ENCODE data around the gene FLNA. TPM values are rescaled to one million over a fixed set of nuclear protein-coding genes. Genes with fewer than 3 reads are reported as not detected.
"Not testable (repeated sequence)": the region's sequence is repeated elsewhere in the genome, so short reads cannot be mapped to it uniquely, and the experiment has no call there.

Gene FLNA
- polyA plus RNA-seq, 10 donors: 198 to 402 (median 274) TPM

- no peak for DNase-seq
Measured at GRCh38 chrX:154399527-154400368, 25.3 kb upstream of the FLNA start.

GRCh38 chrX:154398668-154399526, 24.5 kb upstream of the FLNA start:
- DNase-seq: peak; percentile 80 to 91 (median 82)

DNA sequence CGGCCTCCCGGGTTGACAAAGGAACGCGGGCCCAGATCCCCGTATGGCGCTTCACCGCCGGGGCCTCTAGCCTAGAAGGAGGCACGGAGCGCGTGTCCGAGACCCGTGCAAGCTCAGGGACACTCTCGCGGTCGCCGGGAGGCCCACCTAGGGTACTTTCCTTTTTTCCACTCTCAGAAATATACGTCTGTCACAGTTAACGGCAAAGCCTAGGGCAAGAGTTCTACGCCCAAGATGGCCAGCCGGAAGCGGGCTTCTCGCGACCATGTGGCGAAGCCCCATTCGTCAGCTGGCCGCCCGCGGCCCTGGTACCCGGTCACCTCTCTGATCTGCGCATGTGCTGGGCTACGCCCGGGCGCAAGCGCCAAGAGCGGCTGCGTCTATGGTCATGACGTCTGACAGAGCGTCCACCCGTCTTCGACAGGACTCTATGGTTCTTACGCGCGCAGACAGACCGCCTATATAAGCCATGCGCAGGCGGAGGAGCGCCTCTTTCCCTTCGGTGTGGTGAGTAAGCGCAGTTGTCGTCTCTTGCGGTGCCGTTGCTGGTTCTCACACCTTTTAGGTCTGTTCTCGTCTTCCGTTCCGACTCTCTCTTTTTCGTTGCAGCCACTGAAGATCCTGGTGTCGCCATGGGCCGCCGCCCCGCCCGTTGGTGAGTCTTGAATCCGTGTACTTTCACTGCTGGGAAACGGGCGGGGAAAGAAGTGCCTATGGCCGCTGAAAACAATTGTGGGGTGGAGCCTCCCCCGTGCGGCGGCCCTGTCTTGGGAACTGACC, 23.6 kb upstream of the FLNA start, which contains the start of gene RPL10:
TSS of gene RPL10 (plus strand) at position 490 of the 780 bp plus-strand sequence. CDS start at position 633, 143 bp downstream.
- DNase-seq: peak; percentile 95 to 97 (median 96)

DNA sequence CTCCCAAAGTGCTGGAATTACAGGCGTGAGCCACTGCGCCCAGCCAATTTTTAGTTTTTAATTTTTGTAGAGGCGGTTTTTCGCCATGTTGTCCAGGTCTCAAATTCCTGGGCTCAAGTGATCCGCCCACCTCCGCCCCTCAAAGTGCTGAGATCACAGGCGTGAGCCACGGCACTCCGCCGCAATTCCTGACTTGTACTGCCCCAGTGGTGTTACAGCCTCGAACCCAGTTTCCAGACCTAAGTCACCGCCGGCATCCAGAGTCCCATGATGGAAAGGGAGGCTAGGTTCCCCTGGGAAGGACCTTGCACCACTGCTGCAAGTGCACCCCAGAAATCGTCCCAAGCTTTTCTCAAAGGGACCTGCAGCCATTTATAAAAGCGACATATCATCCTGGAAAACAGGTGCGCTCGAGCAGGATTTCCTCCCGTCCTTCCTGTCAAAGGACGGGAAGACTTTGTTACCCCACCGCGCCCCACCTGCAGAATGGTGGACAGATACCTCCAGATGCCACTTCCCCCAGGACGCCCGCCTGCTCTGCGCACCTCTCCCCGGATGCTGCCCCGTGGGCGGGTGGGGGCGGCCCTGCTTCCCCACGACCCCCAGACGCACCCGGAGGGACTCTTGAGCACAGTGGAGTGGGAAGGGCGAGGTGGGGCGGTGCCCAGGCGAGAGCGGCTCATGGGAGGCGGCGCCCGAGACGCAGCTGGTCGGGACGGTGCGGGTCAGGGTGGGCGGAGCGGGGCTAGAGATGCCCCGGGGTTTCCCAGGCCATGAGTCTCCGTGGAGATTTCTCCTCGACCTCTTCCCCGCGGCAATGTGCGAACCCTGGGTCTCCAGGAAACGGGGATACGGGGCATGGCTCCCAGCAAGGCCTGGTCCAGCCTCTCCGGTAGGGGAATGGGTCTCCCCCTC, 22.8 kb upstream of the FLNA start:
- DNase-seq: peak; percentile 57 to 88 (median 73)

GRCh38 chrX:154396363-154396762, 21.9 kb upstream of the FLNA start:
- not testable (repeated sequence) for DNase-seq

GRCh38 chrX:154389812-154390747, 15.6 kb upstream of the FLNA start:
- DNase-seq: not testable (repeated sequence)

DNA sequence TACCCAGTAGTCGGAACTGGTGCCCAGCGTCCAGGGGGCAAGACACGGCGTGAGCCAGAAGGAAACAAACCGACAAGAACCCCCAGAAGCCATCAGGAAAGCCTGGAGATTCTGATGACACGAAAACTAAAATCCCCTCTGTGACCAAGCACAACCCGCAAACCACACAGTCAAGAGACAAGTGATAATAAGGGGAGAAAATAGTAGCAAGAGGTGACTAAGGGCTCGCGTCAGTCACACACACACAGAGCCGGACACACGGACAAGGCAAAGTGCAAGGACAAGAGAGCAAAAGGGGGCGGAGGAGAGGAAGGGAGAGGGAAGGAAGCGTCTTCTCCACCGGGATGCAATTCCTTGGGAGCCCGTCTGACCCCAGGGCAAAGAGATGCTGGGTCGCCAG, 14.2 kb upstream of the FLNA start:
- not testable (repeated sequence) for DNase-seq

DNA sequence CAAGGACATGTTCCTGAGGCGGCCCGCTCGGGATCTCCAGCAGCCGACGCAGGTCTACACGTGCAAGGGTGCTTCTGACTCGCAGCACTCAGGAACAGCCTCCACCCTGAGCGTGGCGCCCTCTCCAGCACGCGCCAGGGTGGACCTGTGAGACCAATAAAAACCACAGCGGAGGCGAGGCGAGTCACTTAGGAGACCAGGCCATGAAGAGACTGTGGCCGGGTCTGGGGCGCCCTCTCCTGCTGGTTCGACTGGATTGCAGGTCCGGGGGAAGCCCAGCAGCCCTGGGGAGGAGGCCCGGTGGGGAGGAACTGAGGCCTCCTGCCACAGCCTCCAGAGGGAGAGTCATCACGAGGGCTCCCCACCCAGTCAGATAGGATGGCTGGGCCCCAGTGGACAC, 13.7 kb upstream of the FLNA start:
- not testable (repeated sequence) for DNase-seq

GRCh38 chrX:154384284-154384892, 10.0 kb upstream of the FLNA start:
- DNase-seq: no peak

DNA sequence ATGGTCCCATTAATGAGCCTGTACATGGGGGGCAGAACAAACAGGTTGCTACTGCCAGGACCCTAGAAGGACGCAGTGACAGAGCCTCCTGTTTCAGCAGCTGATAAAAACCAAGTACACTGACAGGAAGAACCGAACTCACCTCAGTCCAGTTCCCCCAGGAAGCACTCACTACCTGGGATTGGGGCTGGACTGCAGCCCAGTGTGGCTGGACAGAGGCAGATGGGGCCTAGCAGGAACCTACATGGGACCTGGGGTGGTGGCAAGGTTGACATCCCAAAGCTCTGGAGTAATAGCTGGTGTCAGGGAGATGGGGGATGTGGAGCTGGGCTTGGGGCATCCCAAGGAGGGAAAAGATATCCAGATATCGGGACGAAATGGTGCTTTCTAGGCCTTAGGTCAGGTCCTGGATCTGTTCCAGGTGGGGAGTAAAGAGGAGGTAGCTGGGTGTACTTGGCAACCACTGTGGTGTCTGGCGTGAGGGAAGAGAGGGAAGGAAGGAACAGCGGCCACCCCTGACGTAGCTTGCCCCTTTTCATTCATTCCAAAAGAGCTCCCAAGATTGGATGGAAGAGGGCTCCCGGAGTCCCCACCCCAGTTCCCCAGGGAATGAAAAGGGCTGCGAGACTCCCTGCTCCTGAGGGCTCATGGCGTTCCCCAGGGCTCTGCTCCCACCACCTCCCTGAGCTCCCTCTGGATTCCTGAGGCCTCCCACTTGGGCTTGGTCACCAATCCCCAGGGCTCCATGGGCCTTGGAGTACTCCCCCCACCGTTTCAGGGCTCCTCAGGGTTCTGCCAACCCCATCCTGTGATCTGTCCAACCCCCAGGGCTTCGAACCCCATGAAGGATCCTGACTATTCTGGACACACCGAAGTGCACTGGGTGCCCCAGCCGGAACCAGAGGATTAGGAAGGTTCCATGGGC, 9.2 kb upstream of the FLNA start:
- no peak for DNase-seq

DNA sequence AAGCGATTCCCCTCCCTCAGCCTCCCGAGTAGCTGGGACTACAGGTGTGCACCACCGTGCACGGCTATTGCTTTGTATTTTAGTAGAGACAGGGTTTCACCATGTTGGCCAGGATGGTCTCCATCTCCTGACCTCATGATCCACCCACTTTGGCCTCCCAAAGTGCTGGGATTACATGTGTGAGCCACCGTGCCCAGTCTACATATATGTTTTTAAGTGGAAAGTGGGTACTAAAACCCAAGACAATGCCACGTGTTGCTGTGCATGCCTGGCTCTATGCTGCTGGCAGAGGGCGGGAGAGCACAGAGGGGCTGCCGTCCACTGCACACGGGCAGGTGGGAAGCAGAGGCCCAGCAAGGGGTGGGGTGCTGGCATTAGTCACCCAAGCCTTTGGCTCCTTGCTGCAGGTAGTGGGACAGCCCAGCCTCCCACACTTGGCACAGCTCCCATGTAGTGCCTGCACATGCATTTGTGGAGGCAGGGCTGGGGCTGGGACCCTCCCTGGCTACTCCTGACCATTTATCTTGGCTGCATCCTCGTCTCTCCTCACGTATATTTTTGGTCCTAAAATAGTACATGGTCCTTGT, 8.1 kb upstream of the FLNA start:
- DNase-seq: no peak

DNA sequence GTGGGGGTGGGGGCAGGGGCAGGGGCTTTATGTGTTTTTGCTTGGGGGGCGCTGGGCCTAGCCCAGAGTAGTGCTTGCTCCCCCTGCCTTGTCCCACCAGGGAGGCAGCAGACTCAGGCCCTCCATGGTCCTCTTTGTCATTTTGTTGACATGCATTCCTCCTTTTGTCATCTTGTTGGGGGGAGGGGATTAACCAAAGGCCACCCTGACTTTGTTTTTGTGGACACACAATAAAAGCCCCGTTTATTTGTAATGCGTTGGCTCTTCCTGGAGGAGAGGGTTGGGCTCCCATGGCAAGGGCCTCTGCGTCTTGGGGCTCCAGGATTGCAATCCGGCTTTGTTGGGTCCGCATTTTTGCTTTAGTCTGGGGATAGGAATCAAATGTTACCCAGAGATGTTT, 6.8 kb upstream of the FLNA start:
- no peak for DNase-seq

DNA sequence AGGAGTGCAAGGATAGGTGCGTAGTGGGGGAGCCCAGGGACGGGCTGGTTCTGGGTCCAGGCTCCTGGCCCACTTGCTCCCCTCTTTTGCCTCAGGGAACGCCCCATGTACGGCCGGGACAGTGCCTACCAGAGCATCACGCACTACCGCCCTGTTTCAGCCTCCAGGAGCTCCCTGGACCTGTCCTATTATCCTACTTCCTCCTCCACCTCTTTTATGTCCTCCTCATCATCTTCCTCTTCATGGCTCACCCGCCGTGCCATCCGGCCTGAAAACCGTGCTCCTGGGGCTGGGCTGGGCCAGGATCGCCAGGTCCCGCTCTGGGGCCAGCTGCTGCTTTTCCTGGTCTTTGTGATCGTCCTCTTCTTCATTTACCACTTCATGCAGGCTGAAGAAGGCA, 6.4 kb upstream of the FLNA start:
- DNase-seq: no peak

GRCh38 chrX:154380153-154380552, 5.7 kb upstream of the FLNA start:
- no peak for DNase-seq

DNA sequence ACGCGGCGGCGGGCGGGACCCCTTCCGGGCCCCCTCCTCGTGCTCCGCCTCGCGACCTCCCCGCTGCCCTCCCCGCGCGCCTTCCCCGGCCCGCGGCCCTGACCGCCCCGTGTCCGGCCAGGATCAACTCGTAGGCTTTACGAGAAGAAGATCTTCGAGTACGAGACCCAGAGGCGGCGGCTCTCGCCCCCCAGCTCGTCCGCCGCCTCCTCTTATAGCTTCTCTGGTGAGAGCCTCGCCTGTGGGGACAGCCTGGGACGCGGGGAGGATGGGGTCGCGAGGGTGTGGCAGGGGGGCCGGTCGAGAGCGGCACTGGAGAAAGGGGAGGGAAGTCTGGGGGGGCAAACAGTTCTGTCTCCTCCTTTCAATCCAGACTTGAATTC, 5.1 kb upstream of the FLNA start:
- DNase-seq: no peak

- peak; percentile 96 to 98 (median 97) for DNase-seq
Measured at GRCh38 chrX:154378799-154379568, 4.5 kb upstream of the FLNA start, which contains the start of gene EMD. Gene EMD, plus strand, starts transcription at chrX:154379295. Its CDS starts 190 bp downstream, at chrX:154379485.
